Activated naive CD4-positive, alpha-beta T cell treated with anti-CD3 and anti-CD28 coated beads, Interleukin-2, amount 10 ng/mL, durations not matched to agents 7 days and 5 days (primary cell): ENCODE data around the gene LTC4S.

Experiments
- CTCF ChIA-PET: fragments of 350-600 bp; sonication (Branson Sonifier 250); formaldehyde crosslinking; loops from one replicate; lab custom pipeline; 2021; ENCODE audit warnings: antibody characterized with exemption; lab: Charles Lee
- DNase-seq: peaks from one replicate; pipeline ENCODE4 v3.0.0-alpha.2; 2020
- H3K27ac Mint-ChIP-seq: one replicate; pipeline ENCODE4 v1.8.0; 2021; ENCODE audit warnings: mild to moderate bottlenecking, moderate library complexity, mixed read lengths
- H3K27me3 Mint-ChIP-seq: one replicate; pipeline ENCODE4 v1.8.0; 2021; ENCODE audit warnings: mild to moderate bottlenecking, mixed read lengths
- H3K36me3 Mint-ChIP-seq: one replicate; pipeline ENCODE4 v1.8.0; 2021; ENCODE audit warnings: mixed read lengths
- H3K4me1 Mint-ChIP-seq: one replicate; pipeline ENCODE4 v1.8.0; 2021; ENCODE audit warnings: mixed read lengths
- H3K4me3 Mint-ChIP-seq: one replicate; pipeline ENCODE4 v1.8.0; 2021; ENCODE audit warnings: mild to moderate bottlenecking, moderate library complexity, mixed read lengths
- H3K9me3 Mint-ChIP-seq: one replicate; pipeline ENCODE4 v1.8.0; 2021; ENCODE audit warnings: mixed read lengths

The LTC4S gene

GRCh38 chr5:179816401-179816795 lies 22.6 kb downstream of the LTC4S start:
- H3K9me3 Mint-ChIP-seq = no peaks in the 10 kb centered on the region
- peaks cover 18% of the 10 kb centered on the region for H3K27me3 Mint-ChIP-seq
- peaks cover 32% of the 10 kb centered on the region for H3K4me1 Mint-ChIP-seq
- DNase-seq = peak; percentile 18
- CTCF ChIA-PET = no interaction called here
- H3K36me3 Mint-ChIP-seq = peaks cover 16% of the 10 kb centered on the region
- no peak overlapping the region for H3K27ac Mint-ChIP-seq
- H3K4me3 Mint-ChIP-seq = no peak overlapping the region

- no peak overlapping the region for H3K4me3 Mint-ChIP-seq
- H3K9me3 Mint-ChIP-seq = no peaks in the 10 kb centered on the region
- peaks cover 17% of the 10 kb centered on the region for H3K36me3 Mint-ChIP-seq
- CTCF ChIA-PET = no interaction called here
- peaks cover 36% of the 10 kb centered on the region for H3K4me1 Mint-ChIP-seq
- DNase-seq = peak; percentile 33
- H3K27me3 Mint-ChIP-seq = peaks cover 18% of the 10 kb centered on the region
- H3K27ac Mint-ChIP-seq = no peak overlapping the region
These were observed 23.1 kb downstream of the LTC4S start for GRCh38 chr5:179816796-179817469.

- CTCF ChIA-PET = no interaction called here
- Mint-ChIP-seq H3K4me1 (peaks cover 41% of the 10 kb centered on the region), H3K27ac (no peak overlapping the region), H3K4me3 (no peak overlapping the region), H3K9me3 (no peaks in the 10 kb centered on the region), H3K27me3 (peaks cover 18% of the 10 kb centered on the region), H3K36me3 (peaks cover 17% of the 10 kb centered on the region)
- no peak for DNase-seq
These were observed 23.7 kb downstream of the LTC4S start for GRCh38 chr5:179817470-179817840.

GRCh38 chr5:179817890-179818745 lies 24.3 kb downstream of the LTC4S start:
- CTCF ChIA-PET = interaction anchor here (0.5 kb wide), 1 partner anchor 59 kb away, joined by 3 read pairs; no protein-coding TSS in a partner anchor
- Mint-ChIP-seq H3K4me3 (peak overlapping the region; percentile 70), H3K4me1 (peaks cover 47% of the 10 kb centered on the region), H3K9me3 (no peaks in the 10 kb centered on the region), H3K36me3 (peaks cover 14% of the 10 kb centered on the region), H3K27ac (peak overlapping the region; percentile 85), H3K27me3 (peaks cover 18% of the 10 kb centered on the region)
- DNase-seq = no peak

GRCh38 chr5:179818746-179819295 lies 25.0 kb downstream of the LTC4S start:
- Mint-ChIP-seq H3K4me1 (peaks cover 50% of the 10 kb centered on the region), H3K9me3 (no peaks in the 10 kb centered on the region), H3K4me3 (peak overlapping the region; percentile 70), H3K27me3 (peaks cover 18% of the 10 kb centered on the region), H3K27ac (peak overlapping the region; percentile 85), H3K36me3 (peaks cover 16% of the 10 kb centered on the region)
- CTCF ChIA-PET = no interaction called here
- peak; percentile 91 for DNase-seq

GRCh38 chr5:179819296-179820126 lies 25.7 kb downstream of the LTC4S start:
- peak overlapping the region; percentile 84 for H3K27ac Mint-ChIP-seq
- CTCF ChIA-PET = interaction anchor here (1.1 to 2.1 kb wide), 2 partner anchors 17 to 24 kb away, joined by 3 to 12 read pairs; no protein-coding TSS in a partner anchor

GRCh38 chr5:179820127-179820482 lies 26.3 kb downstream of the LTC4S start:
- Mint-ChIP-seq H3K27me3 (peaks cover 18% of the 10 kb centered on the region), H3K27ac (peak overlapping the region; percentile 84), H3K4me1 (peaks cover 54% of the 10 kb centered on the region), H3K9me3 (no peaks in the 10 kb centered on the region), H3K4me3 (peak overlapping the region; percentile 91), H3K36me3 (peaks cover 21% of the 10 kb centered on the region)
- no peak for DNase-seq
- CTCF ChIA-PET = interaction anchor here (1.1 to 2.1 kb wide), 2 partner anchors 17 to 24 kb away, joined by 3 to 12 read pairs; no protein-coding TSS in a partner anchor

More at GRCh38 chr5:179819296-179820126, 25.7 kb downstream of the LTC4S start:
- peaks cover 17% of the 10 kb centered on the region for H3K36me3 Mint-ChIP-seq
- no peaks in the 10 kb centered on the region for H3K9me3 Mint-ChIP-seq
- peak; percentile 44 for DNase-seq
- peak overlapping the region; percentile 91 for H3K4me3 Mint-ChIP-seq
- H3K27me3 Mint-ChIP-seq = peaks cover 18% of the 10 kb centered on the region
- H3K4me1 Mint-ChIP-seq = peaks cover 52% of the 10 kb centered on the region

GRCh38 chr5:179820483-179821297 lies 26.9 kb downstream of the LTC4S start, which contains the start of gene SQSTM1:
Gene SQSTM1, plus strand, starts transcription at chr5:179820905. Its CDS starts 32 bp downstream, at chr5:179820937.
- Mint-ChIP-seq H3K27me3 (peaks cover 17% of the 10 kb centered on the region), H3K27ac (peak within 1 kb of the TSS; percentile 98), H3K36me3 (peaks cover 21% of the 10 kb centered on the region), H3K4me1 (peaks cover 53% of the 10 kb centered on the region), H3K4me3 (peak within 1 kb of the TSS; percentile 91), H3K9me3 (no peaks in the 10 kb centered on the region)
- CTCF ChIA-PET = interaction anchor here (2.1 kb wide), 1 partner anchor 18 kb away, joined by 12 read pairs; no protein-coding TSS in a partner anchor
- DNase-seq = peak; percentile 83

GRCh38 chr5:179821298-179822058 lies 27.7 kb downstream of the LTC4S start:
- CTCF ChIA-PET = interaction anchor here (0.6 to 2.1 kb wide), 2 partner anchors 19 to 84 kb away, joined by 3 to 12 read pairs; no protein-coding TSS in a partner anchor
- Mint-ChIP-seq H3K4me3 (peak overlapping the region; percentile 91), H3K27me3 (peaks cover 14% of the 10 kb centered on the region), H3K4me1 (peaks cover 50% of the 10 kb centered on the region), H3K36me3 (peaks cover 23% of the 10 kb centered on the region), H3K9me3 (no peaks in the 10 kb centered on the region), H3K27ac (peak overlapping the region; percentile 98)
- DNase-seq = peak; percentile 92

GRCh38 chr5:179822059-179822432 lies 28.3 kb downstream of the LTC4S start:
- Mint-ChIP-seq H3K9me3 (no peaks in the 10 kb centered on the region), H3K4me3 (peak overlapping the region; percentile 91), H3K4me1 (peaks cover 52% of the 10 kb centered on the region), H3K36me3 (peaks cover 28% of the 10 kb centered on the region), H3K27ac (peak overlapping the region; percentile 98), H3K27me3 (peaks cover 14% of the 10 kb centered on the region)
- DNase-seq = no peak
- CTCF ChIA-PET = interaction anchor here (0.6 kb wide), 1 partner anchor 84 kb away, joined by 3 read pairs; no protein-coding TSS in a partner anchor

- H3K4me3 Mint-ChIP-seq = peak overlapping the region; percentile 91
- H3K27ac Mint-ChIP-seq = peak overlapping the region; percentile 98
- H3K4me1 Mint-ChIP-seq = peaks cover 48% of the 10 kb centered on the region
- H3K36me3 Mint-ChIP-seq = peaks cover 32% of the 10 kb centered on the region
- peaks cover 10% of the 10 kb centered on the region for H3K27me3 Mint-ChIP-seq
- no peak for DNase-seq
- H3K9me3 Mint-ChIP-seq = no peaks in the 10 kb centered on the region
- CTCF ChIA-PET = interaction anchor here (0.6 kb wide), 1 partner anchor 83 kb away, joined by 3 read pairs; no protein-coding TSS in a partner anchor
These were observed 28.7 kb downstream of the LTC4S start for GRCh38 chr5:179822444-179822990.
